Measurements from ENCODE around the gene CTBP1.

The CTBP1 gene

DNA sequence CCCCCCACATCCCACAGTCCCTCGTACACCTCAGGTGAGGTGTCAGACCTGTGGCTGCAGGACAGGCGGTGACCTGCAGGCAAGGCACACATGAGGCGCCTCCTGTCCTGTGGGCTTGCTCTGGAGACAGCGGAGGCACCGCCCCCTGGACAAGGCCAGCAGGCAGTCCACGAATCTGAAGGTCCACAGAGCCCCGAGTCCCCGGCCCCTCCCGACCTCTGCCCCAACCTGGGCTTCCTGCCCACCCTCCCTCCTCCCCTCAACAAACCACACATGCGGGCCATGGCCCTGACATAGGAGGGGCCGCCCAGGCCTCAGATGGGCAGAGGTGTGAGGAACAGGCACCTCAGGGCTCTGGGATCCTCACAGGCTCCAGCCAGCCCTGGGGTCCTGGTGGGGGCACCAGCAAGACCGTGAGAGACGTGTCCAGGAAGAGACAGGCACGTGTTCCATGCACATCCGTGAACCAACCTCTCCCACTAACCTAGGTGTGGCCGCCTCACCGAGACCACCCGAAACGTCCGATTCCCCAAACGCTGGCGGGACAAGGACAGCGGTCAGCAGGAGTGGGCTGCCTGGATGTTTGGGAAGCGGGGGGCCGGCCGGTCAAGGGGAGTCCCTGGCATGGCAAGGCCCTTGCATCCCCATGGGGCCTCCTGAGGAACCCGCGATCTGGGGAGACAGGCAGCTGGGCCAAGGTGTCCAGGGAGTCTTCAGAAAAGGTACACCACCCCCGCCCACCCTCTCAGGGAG is 25.8 kb downstream of the CTBP1 start:
- peaks cover 84% of the 10 kb centered on the region for H3K36me3 ChIP-seq
- H3K9me3 ChIP-seq (ENCODE audit: severe bottlenecking) = no peaks in the 10 kb centered on the region
- H3K4me3 ChIP-seq (ENCODE audit: low read depth, low read length) = no peak overlapping the region
- H3K27ac ChIP-seq = no peak overlapping the region
- H3K27me3 ChIP-seq (ENCODE audit: insufficient read depth, low read depth, severe bottlenecking) = no peaks in the 10 kb centered on the region
- no peak for DNase-seq
- TF ChIP-seq, protein P1, sequence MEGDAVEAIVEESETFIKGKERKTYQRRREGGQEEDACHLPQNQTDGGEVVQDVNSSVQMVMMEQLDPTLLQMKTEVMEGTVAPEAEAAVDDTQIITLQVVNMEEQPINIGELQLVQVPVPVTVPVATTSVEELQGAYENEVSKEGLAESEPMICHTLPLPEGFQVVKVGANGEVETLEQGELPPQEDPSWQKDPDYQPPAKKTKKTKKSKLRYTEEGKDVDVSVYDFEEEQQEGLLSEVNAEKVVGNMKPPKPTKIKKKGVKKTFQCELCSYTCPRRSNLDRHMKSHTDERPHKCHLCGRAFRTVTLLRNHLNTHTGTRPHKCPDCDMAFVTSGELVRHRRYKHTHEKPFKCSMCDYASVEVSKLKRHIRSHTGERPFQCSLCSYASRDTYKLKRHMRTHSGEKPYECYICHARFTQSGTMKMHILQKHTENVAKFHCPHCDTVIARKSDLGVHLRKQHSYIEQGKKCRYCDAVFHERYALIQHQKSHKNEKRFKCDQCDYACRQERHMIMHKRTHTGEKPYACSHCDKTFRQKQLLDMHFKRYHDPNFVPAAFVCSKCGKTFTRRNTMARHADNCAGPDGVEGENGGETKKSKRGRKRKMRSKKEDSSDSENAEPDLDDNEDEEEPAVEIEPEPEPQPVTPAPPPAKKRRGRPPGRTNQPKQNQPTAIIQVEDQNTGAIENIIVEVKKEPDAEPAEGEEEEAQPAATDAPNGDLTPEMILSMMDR (IDR thresholded peaks at IDR 0.05; ENCODE audit: low read depth, low read length) = no peak

- H3K36me3 ChIP-seq = peaks cover 86% of the 10 kb centered on the region
- no peak overlapping the region for H3K27ac ChIP-seq
- DNase-seq = no peak
- no peaks in the 10 kb centered on the region for H3K9me3 ChIP-seq (ENCODE audit: severe bottlenecking)
- no peaks in the 10 kb centered on the region for H3K27me3 ChIP-seq (ENCODE audit: insufficient read depth, low read depth, severe bottlenecking)
- no peak overlapping the region for H3K4me3 ChIP-seq (ENCODE audit: low read depth, low read length)
- TF ChIP-seq, protein P1 (IDR thresholded peaks at IDR 0.05; ENCODE audit: low read depth, low read length) = no peak
Observed at GRCh38 chr4:1222036-1222789, 26.7 kb downstream of the CTBP1 start.

DNA sequence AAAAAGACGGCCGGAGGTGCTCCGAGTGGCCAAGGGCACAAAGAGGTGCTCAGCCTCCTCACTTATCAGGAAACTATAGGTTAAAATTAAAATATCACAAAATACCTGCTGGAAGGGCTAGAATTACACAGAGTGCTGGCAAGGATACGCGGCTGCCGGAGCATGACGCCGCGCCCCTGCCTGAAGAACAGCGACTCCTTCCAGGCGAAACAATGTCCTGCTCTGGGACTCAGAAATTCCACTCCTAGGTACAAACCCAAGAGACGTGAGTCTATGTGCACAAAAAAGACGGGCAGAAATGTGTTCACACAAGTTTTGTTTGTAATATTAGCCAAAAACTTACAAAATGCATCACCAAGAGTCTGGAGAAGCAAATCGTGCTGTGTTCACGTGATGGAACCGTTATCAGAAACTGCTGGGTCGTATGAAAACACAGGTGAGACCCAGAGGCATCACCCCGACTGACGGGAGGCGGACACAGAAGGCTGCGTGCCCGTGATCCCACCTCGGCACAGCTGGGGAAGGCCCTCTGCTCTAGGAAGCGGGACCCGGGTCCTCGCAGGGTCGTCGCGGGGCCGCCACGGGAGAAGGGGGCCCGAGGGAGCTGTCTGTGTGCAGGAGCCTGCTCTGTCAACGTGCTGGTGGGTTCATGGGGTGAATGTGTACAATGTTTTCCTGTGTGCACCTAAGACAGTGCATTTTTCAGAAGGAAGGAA is 27.6 kb downstream of the CTBP1 start:
- no peak for DNase-seq
- peaks cover 88% of the 10 kb centered on the region for H3K36me3 ChIP-seq
- no peak overlapping the region for H3K4me3 ChIP-seq (ENCODE audit: low read depth, low read length)
- no peaks in the 10 kb centered on the region for H3K27me3 ChIP-seq (ENCODE audit: insufficient read depth, low read depth, severe bottlenecking)
- no peaks in the 10 kb centered on the region for H3K9me3 ChIP-seq (ENCODE audit: severe bottlenecking)
- TF ChIP-seq, protein P1 (IDR thresholded peaks at IDR 0.05; ENCODE audit: low read depth, low read length) = no peak
- no peak overlapping the region for H3K27ac ChIP-seq

DNA sequence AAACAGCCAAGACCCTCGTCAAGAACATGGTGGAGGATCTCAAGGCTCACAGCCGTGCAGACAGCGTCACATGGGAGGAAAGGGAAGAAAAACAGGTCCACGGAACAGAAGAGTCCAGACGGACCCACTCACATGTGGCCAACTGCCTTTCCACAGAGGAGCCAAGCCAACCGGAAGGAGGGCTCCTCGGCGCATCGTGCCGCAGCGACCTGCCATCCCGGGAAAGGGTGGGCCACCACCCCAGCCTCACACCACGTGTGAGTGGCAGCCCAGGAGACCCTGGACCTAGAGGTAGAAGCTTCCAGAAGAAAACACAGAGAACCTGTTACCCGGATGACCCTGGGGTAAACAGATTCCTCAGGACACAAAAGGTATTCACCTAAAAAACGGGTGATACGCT is 28.4 kb downstream of the CTBP1 start:
- Histone ChIP-seq H3K27ac (no peak overlapping the region), H3K27me3 (ENCODE audit: insufficient read depth, low read depth, severe bottlenecking) (no peaks in the 10 kb centered on the region), H3K4me3 (ENCODE audit: low read depth, low read length) (no peak overlapping the region), H3K36me3 (peaks cover 88% of the 10 kb centered on the region), H3K9me3 (ENCODE audit: severe bottlenecking) (no peaks in the 10 kb centered on the region)
- TF ChIP-seq, protein P1 (IDR thresholded peaks at IDR 0.05; ENCODE audit: low read depth, low read length) = no peak
- DNase-seq = no peak

- no peaks in the 10 kb centered on the region for H3K9me3 ChIP-seq (ENCODE audit: severe bottlenecking)
- peaks cover 88% of the 10 kb centered on the region for H3K36me3 ChIP-seq
- H3K4me3 ChIP-seq (ENCODE audit: low read depth, low read length) = no peak overlapping the region
- H3K27ac ChIP-seq = no peak overlapping the region
- DNase-seq = no peak
- H3K27me3 ChIP-seq (ENCODE audit: insufficient read depth, low read depth, severe bottlenecking) = no peaks in the 10 kb centered on the region
- TF ChIP-seq, protein P1 (IDR thresholded peaks at IDR 0.05; ENCODE audit: low read depth, low read length) = no peak
Observed at GRCh38 chr4:1219566-1219950, 29.4 kb downstream of the CTBP1 start.
